NCI-H82 (cell line): ENCODE measurements around the gene MINAR1.

Experiments used
- DNase-seq: peaks from one replicate; lab custom pipeline; 2025; lab: John Stamatoyannopoulos, UW

Gene MINAR1

DNA sequence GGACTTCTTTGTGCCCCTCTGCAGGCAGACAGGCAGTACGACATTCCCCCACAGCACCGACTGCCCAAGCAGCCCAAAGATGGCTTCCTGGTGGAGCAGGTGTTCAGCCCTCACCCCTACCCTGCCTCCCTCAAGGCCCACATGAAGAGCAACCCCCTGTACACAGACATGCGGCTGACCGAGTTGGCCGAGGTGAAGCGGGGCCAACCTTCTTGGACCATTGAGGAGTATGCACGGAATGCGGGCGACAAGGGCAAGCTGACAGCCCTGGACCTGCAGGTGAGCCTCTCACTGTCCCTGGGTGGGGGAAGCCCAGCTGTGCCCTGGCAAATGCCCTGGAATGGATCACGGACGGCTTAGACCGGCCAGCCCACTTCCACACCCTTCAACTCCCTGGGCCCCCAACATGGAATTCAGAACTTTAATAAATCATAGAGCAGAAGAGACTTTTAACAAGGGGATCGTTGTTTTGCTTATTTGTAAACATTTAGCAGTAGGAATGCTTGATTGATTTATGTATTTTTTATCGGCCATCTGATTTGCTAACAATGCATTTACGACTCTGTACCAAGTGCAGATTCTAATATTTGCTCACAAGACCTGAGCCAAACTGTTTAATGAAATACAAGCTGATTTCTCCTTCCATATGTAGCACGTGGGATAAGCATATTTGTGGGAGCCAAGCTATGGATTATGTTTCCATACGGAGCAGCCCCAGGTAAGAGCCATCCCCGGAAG, 31.1 kb downstream of the MINAR1 start:
- DNase-seq: no peak

DNA sequence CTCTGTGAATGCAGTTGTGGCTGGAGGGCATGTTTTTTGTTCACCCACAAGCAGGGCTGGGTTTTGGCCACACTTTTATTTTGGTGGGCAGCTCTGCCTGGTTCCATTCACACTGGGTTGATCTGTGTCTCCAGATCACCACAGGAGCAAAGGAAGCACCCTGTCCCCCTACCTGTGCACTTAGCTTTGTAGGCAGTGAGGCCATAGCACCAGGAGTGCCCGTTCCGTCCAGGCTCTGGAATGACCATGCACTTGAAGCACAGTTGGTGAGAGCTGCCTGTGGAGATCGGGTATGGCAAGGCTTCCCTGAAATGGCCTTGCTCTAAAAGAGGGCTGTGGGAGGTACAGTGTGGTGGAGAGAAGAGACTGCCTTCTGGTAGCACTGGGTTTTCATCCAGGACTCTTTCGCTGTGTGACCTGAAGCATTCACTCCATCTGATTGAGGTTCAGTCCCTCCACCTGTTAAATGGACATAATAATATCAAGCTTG, 31.7 kb downstream of the MINAR1 start:
- no peak for DNase-seq

DNA sequence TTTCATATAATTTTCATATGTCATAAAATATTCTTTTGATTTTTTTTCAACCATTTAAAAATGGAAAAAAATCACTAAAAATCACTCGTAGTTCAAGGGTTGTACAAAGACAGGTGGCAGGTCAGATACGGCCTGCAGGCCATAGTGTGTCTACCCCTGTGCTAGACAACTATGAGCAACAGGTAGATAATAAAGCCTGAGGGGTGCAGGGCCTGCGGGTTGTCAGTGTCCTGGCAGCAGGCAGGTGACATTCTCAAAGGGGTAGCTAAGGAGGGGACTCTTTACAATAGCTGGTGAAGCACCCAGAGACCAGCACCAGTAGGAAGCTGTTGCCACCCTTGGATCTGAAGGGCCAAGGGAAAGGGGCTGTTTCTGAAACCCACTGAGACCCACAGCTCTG, 34.4 kb downstream of the MINAR1 start:
- no peak for DNase-seq

DNA sequence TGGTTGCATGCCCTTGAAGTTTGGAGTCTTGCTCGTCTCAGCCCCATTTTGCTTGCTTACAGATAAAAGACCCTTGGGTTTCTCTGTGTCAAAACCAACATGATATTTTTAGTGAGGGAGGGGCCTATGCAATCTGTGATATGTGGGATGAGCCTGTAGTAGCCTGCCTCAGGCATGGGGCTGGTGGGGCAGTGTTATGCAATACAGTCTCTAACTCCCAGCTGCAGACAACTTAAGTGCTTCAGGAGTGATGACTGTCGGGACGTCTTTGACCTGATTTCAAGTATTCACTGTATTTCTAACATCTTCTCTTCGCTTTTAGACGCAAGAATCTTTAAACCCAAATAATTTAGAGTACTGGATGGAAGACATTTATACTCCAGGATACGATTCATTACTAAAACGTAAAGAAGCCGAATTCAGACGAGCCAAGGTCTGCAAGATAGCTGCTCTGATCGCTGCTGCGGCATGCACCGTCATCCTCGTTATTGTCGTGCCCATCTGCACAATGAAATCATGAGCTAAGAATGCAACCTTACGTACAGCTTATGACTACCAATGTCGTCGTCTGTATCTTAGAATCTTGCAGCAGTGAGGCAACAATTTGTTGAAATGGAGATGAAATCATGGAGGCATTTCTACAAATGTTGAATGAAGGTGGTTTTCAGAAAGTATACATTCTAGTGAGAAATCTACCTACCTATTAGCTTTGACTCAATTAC, 35.9 kb downstream of the MINAR1 start:
- no peak for DNase-seq

DNA sequence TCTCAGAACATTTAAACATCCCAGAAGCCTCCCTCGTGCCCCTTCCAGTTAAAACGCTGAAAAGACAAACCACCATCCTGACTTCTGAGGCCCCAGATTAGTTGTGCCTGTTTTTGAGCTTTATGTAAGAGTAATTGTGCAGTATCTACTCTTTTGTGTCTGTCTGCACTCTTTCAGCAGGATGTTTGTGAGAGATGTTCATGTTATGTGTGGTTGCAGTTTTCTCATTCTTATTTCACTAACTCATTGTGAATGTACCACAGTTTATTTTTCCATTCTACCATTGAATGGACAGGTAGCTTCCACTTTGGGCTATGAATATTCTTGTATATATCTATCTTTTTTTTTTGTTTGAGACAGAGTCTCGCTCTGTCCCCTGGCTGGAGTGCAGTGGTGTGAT, 40.3 kb downstream of the MINAR1 start:
- no peak for DNase-seq

DNA sequence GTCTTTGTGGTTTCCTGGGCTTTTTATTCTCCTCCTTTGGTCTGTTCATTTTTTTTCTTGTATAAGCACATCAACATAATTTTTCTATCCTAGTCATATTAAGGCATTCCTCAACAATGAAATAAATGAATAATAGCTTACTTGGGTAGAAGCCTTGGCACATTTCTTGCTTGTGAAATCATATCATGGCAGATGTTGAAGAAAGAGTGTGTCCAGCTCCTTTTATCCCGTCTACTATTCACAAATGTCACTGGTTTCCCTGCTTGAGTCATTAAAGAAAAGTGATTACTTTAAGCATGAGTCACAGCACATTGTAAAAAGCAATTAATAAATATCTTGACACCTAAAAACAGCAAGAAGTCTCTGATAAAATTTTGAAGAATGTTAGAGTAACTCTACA, 42.1 kb downstream of the MINAR1 start:
- no peak for DNase-seq

DNA sequence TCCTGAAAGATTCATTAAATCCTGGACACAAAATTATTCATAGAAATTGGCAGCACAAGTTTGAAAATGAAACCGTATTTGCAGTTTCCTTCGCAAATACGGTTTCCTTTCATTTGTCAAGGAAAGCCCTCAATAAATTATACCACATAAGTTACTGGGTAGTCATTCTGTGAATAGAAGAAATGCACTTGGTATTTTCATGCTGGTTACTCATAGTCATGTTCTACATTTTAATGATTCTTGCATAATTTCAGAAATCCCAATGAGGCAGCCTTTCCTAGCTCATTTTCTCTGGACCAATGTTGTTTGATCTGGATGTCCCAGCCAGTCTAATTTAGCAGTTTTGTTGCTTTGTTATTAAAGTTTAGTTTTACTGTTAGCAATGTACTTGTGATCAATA, 43.2 kb downstream of the MINAR1 start:
- no peak for DNase-seq

DNA sequence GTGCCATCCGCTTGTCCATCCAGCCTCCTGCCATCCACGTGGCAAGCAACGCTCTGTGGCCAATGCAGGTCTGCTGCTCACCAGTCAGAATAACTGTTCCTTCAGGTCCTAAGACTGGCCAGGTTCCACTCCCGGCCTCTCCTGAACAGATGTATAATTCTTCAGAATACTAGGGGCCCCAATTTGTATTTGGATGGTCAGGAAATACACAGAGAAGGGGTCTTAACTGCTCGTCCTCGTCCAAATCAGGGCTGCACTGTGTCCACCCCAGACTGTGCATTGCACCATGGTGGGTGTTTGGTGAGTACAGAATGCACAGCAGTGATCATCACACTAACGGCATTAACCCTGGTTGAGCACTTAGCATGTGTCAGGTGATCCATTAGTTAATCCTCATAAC, 46.0 kb downstream of the MINAR1 start:
- DNase-seq: peak; percentile 87

DNA sequence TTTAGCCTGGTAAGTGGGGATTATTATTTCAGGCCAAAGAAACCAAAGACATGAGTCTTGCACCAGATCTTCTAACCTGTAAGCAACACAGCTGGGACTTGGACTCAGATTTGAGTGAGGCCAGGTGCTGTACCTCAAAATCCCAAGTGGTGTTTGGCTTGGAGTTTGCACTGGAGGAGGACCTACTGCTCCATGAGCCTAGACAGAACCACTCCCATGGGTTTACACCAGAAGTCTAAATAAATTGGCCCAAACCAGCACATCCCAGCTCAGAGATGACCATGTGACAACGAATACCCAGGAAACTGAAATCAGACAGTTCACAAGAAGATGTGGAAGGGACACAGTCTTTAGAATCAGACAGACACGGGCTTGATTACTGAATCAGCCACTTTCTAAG, 47.5 kb downstream of the MINAR1 start:
- no peak for DNase-seq

DNA sequence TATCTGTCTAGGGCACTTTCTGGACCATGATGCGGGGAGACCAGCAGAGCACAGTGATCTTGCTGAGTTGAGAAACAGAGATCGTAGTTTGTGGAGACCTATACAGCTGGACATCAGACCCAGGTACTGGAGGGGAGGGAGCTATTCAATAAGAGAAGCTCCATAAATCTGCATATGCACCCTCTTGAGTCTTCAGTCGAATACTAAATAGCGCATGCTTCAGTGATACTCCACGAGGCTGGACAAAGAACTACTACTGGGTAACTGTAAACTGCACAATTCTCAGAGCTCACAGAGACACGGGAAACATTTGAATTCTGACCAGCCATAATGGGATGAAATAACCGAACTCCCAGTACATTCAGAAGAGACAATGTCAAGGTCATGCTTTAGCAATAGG, 49.7 kb downstream of the MINAR1 start:
- DNase-seq: no peak
